SK-N-MC (cell line): ENCODE measurements around the gene LINC00305.

Experiments used
- EZH2 ChIP-seq: fragments of 200-600 bp; sonication (generic); IDR thresholded peaks from one replicate; pipeline ENCODE4 v1.6.1; 2017; ENCODE audit warnings: antibody characterized with exemption
- FOXP2 ChIP-seq: optimal IDR thresholded peaks from 2 replicates; pipeline ENCODE3; 2011; ENCODE audit warnings: mild to moderate bottlenecking, moderate library complexity; ENCODE audit not compliant: insufficient read depth; ENCODE audit errors: extremely low read length, control extremely low read depth
- POLR2AphosphoS5 ChIP-seq: IDR thresholded peaks from 2 replicates; pipeline ENCODE4 v1.6.1; 2012; ENCODE audit warnings: mild to moderate bottlenecking, low read depth, low read length, borderline replicate concordance

- no peak for TF ChIP-seq EZH2
- no peak for TF ChIP-seq FOXP2
- TF ChIP-seq POLR2AphosphoS5: no peak
Observed at GRCh38 chr18:64185987-64186386, 37.1 kb upstream of the LINC00305 start.
